ENCODE results near the gene ATF7IP. TPM values are rescaled to one million over a fixed set of nuclear protein-coding genes. Genes with fewer than 3 reads are reported as not detected.
"Not testable (repeated sequence)": the region's sequence is repeated elsewhere in the genome, so short reads cannot be mapped to it uniquely, and the experiment has no call there.

The ATF7IP gene
- total RNA-seq, 1 experiment from 2014 or later, result 25.4 TPM

DNA sequence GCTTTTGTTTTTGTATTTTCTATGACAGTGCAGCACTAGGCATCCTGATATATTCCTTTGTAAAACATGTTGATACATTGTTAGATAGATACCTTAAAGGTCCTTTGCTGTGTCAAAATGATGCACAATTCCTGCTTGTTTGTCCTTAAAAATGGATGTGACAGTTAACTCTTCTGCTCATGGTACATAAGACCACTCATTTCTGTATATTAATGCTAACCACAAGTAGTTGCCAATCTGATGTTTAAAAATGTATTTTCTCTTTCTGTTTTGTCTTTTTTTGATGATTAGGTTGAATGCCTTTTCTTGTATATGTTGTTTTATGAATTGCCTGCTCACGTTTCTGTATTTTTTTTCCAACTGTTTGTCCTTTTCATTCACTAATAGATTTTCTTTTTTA, 35.1 kb downstream of the ATF7IP start:
- intact Hi-C loops (cut with micrococcal nuclease; ENCODE audit: unreplicated experiment), result no loop called here
- DNase-seq (ENCODE audit: low read depth, low spot score) (no peak), ATAC-seq (no peak)
- no TSS peak for BruUV-seq (replicated peaks)
- no peak overlapping the region for H3K4me3 ChIP-seq (ENCODE audit: low read depth in 2 of 2, low read length in 2 of 2)
- in situ Hi-C loops (cut with HindIII; ENCODE audit: low pct_unique_long_range_greater_than_20kb, low sequenced_read_pairs), result no loop called here
- peaks cover 12% of the 10 kb centered on the region; the same call in 1 of the 2 replicates for H3K9me3 ChIP-seq (ENCODE audit: control insufficient read depth, insufficient read depth, low read depth, low read length)
- H3K27me3 ChIP-seq (ENCODE audit: control insufficient read depth, insufficient read depth, low read length), result no peaks in the 10 kb centered on the region
- CTCF ChIA-PET, result no interaction called here
- no peaks in the 10 kb centered on the region for H3K36me3 ChIP-seq (ENCODE audit: control insufficient read depth, insufficient read depth, low read length)
- no peak for TF ChIP-seq SIN3A (IDR thresholded peaks at IDR 0.05; ENCODE audit: borderline replicate concordance, insufficient read depth, low read depth, low read length)
- TF ChIP-seq POLR2AphosphoS5 (IDR thresholded peaks at IDR 0.05; ENCODE audit: low read depth, low read length), result no peak
- TF ChIP-seq, protein P1, sequence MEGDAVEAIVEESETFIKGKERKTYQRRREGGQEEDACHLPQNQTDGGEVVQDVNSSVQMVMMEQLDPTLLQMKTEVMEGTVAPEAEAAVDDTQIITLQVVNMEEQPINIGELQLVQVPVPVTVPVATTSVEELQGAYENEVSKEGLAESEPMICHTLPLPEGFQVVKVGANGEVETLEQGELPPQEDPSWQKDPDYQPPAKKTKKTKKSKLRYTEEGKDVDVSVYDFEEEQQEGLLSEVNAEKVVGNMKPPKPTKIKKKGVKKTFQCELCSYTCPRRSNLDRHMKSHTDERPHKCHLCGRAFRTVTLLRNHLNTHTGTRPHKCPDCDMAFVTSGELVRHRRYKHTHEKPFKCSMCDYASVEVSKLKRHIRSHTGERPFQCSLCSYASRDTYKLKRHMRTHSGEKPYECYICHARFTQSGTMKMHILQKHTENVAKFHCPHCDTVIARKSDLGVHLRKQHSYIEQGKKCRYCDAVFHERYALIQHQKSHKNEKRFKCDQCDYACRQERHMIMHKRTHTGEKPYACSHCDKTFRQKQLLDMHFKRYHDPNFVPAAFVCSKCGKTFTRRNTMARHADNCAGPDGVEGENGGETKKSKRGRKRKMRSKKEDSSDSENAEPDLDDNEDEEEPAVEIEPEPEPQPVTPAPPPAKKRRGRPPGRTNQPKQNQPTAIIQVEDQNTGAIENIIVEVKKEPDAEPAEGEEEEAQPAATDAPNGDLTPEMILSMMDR (IDR thresholded peaks at IDR 0.05), result no peak
- TF ChIP-seq TCF7L2 (IDR thresholded peaks at IDR 0.05; ENCODE audit: low read depth, low read length), result no peak
- TF ChIP-seq, protein P2, sequence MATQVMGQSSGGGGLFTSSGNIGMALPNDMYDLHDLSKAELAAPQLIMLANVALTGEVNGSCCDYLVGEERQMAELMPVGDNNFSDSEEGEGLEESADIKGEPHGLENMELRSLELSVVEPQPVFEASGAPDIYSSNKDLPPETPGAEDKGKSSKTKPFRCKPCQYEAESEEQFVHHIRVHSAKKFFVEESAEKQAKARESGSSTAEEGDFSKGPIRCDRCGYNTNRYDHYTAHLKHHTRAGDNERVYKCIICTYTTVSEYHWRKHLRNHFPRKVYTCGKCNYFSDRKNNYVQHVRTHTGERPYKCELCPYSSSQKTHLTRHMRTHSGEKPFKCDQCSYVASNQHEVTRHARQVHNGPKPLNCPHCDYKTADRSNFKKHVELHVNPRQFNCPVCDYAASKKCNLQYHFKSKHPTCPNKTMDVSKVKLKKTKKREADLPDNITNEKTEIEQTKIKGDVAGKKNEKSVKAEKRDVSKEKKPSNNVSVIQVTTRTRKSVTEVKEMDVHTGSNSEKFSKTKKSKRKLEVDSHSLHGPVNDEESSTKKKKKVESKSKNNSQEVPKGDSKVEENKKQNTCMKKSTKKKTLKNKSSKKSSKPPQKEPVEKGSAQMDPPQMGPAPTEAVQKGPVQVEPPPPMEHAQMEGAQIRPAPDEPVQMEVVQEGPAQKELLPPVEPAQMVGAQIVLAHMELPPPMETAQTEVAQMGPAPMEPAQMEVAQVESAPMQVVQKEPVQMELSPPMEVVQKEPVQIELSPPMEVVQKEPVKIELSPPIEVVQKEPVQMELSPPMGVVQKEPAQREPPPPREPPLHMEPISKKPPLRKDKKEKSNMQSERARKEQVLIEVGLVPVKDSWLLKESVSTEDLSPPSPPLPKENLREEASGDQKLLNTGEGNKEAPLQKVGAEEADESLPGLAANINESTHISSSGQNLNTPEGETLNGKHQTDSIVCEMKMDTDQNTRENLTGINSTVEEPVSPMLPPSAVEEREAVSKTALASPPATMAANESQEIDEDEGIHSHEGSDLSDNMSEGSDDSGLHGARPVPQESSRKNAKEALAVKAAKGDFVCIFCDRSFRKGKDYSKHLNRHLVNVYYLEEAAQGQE (IDR thresholded peaks at IDR 0.05; ENCODE audit: insufficient read depth in 1 of 2, low read depth in 2 of 2, low read length in 1 of 2), result no peak
- POLR2A ChIA-PET, result no interaction called here
- no peak overlapping the region; the same call in 1 of the 2 replicates for H3K27ac ChIP-seq (ENCODE audit: low read length)
- H3K4me1 ChIP-seq (ENCODE audit: control insufficient read depth, insufficient read depth, low read length), result peaks cover 9% of the 10 kb centered on the region

DNA sequence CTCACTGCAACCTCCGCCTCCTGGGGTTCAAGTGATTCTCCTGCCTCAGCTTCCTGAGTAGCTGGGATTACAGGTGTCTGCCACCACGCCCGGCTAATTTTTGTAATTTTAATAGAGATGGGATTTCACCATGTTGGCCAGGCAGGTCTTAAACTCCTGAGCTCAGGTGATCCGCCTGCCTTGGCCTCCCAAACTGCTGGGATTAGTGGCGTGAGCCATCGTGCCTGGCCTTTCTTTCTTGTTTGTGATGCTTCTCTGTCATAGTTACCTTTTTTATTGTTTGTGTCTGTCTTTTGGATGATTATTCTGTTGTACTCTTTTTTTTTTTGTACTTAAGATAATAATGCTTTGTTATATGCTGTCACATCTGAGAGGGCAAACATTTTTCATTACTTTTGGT, 35.8 kb downstream of the ATF7IP start:
- intact Hi-C loops (cut with micrococcal nuclease; ENCODE audit: unreplicated experiment); POLR2A ChIA-PET; DNase-seq (ENCODE audit: low read depth, low spot score); H3K4me1 ChIP-seq (ENCODE audit: control insufficient read depth, insufficient read depth, low read length); H3K27ac ChIP-seq (ENCODE audit: low read length); CTCF ChIA-PET; H3K4me3 ChIP-seq (ENCODE audit: low read depth in 2 of 2, low read length in 2 of 2); BruUV-seq (replicated peaks); ATAC-seq; in situ Hi-C loops (cut with HindIII; ENCODE audit: low pct_unique_long_range_greater_than_20kb, low sequenced_read_pairs); H3K36me3 ChIP-seq (ENCODE audit: control insufficient read depth, insufficient read depth, low read length); H3K27me3 ChIP-seq (ENCODE audit: control insufficient read depth, insufficient read depth, low read length): not testable (repeated sequence)
- peaks cover 12% of the 10 kb centered on the region; the same call in 1 of the 2 replicates for H3K9me3 ChIP-seq (ENCODE audit: control insufficient read depth, insufficient read depth, low read depth, low read length)

DNA sequence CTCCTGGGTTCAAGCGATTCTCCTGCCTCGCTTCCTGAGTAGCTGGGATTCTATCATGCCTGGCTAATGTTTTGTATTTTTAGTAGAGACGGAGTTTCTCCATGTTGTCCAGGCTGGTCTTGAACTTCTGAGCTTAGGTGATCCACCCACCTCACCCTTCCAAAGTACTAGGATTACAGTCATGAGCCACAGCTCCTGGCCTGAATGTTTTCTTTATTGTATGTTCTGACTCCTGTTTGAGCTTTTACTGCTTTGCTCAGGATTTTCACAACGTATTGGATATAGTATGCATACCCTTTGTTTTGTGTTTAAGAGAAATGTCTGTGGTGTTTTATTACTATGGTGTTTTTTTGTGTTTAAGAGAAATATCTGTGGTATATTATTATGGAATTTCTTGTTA, 37.2 kb downstream of the ATF7IP start:
- DNase-seq (ENCODE audit: low read depth, low spot score) (no peak), ATAC-seq (no peak)
- CTCF ChIA-PET, result no interaction called here
- BruUV-seq (replicated peaks), result no TSS peak
- peaks cover 12% of the 10 kb centered on the region; the same call in 1 of the 2 replicates for H3K9me3 ChIP-seq (ENCODE audit: control insufficient read depth, insufficient read depth, low read depth, low read length)
- H3K27me3 ChIP-seq (ENCODE audit: control insufficient read depth, insufficient read depth, low read length), result no peaks in the 10 kb centered on the region
- POLR2A ChIA-PET, result no interaction called here
- intact Hi-C loops (cut with micrococcal nuclease; ENCODE audit: unreplicated experiment), result no loop called here
- no peak overlapping the region for H3K4me3 ChIP-seq (ENCODE audit: low read depth in 2 of 2, low read length in 2 of 2)
- in situ Hi-C loops (cut with HindIII; ENCODE audit: low pct_unique_long_range_greater_than_20kb, low sequenced_read_pairs), result no loop called here
- no peaks in the 10 kb centered on the region for H3K36me3 ChIP-seq (ENCODE audit: control insufficient read depth, insufficient read depth, low read length)
- H3K4me1 ChIP-seq (ENCODE audit: control insufficient read depth, insufficient read depth, low read length), result peaks cover 9% of the 10 kb centered on the region
- H3K27ac ChIP-seq (ENCODE audit: low read length), result no peak overlapping the region; the same call in 1 of the 2 replicates
- TF ChIP-seq, protein P2 (IDR thresholded peaks at IDR 0.05; ENCODE audit: insufficient read depth in 1 of 2, low read depth in 2 of 2, low read length in 1 of 2), result no peak
- no peak for TF ChIP-seq POLR2AphosphoS5 (IDR thresholded peaks at IDR 0.05; ENCODE audit: low read depth, low read length)
- TF ChIP-seq, protein P1 (IDR thresholded peaks at IDR 0.05), result no peak
- TF ChIP-seq TCF7L2 (IDR thresholded peaks at IDR 0.05; ENCODE audit: low read depth, low read length), result no peak
- TF ChIP-seq SIN3A (IDR thresholded peaks at IDR 0.05; ENCODE audit: borderline replicate concordance, insufficient read depth, low read depth, low read length), result no peak
